Right lobe of liver (tissue), 6 donors: ENCODE measurements around the gene NAT14. TPM values are rescaled to one million over a fixed set of nuclear protein-coding genes. Genes with fewer than 3 reads are reported as not detected.
A peak's percentile ranks its signal among the peaks of the same experiment; 100 is the strongest.

Experiments used
- ATAC-seq, 4 donors: fragments of 200-7000 bp; cut with Tn5 transposase; one replicate each; pipeline ENCODE4 v1.9.1; 2020; ENCODE audit warnings: mild to moderate bottlenecking in 4 of 4, moderate library complexity in 4 of 4
- DNase-seq, 3 donors: peaks; one replicate each; pipeline ENCODE4 v3.0.0-alpha.2; 2020
- H3K27ac ChIP-seq, 3 donors: fragments of 200-600 bp; one replicate each; pipeline ENCODE4 v1.8.0; 2022
- H3K27me3 ChIP-seq, 2 donors: fragments of 200-600 bp; one replicate each; pipeline ENCODE4 v1.8.0; 2022
- H3K36me3 ChIP-seq, 4 donors: fragments of 200-600 bp; sonication (generic) in 1 of 4; one replicate each; pipeline versions ENCODE4 v1.5.1 to v1.8.0; 2017 to 2022; ENCODE audit warnings: control low read depth in 1 of 4
- H3K4me1 ChIP-seq, 4 donors: fragments of 200-600 bp; sonication (generic) in 1 of 4; one replicate each; pipeline versions ENCODE4 v1.5.1 to v1.8.0; 2017 to 2022; ENCODE audit warnings: control low read depth in 1 of 4
- H3K4me3 ChIP-seq, 3 donors: fragments of 200-600 bp; one replicate each; pipeline ENCODE4 v1.8.0; 2022
- H3K9me3 ChIP-seq, 4 donors: fragments of 200-600 bp; sonication (generic) in 1 of 4; one replicate each; pipeline versions ENCODE4 v1.5.1 to v1.8.0; 2017 to 2022; ENCODE audit warnings: control low read depth in 1 of 4
- POLR2A ChIP-seq: fragments of 450-650 bp; IDR thresholded peaks from one replicate; pipeline ENCODE4 v1.6.1; 2017; ENCODE audit warnings: antibody characterized with exemption, mild to moderate bottlenecking
- WGBS: methylation state at CpG from one replicate; pipeline ENCODE4 v1.1.6; 2018; ENCODE audit warnings: low coverage, low lambda C conversion rate; ENCODE audit not compliant: insufficient coverage; ENCODE audit errors: missing lambda C conversion rate; 5-methylcytosine and 5-hydroxymethylcytosine counted together
- intact Hi-C, 2 donors: fragments of 100-400 bp; cut with DNase I; formaldehyde crosslinking; loops; one replicate each; pipeline versions ENCODE4 v1.11.2 to v1.14.1; 2022
- total RNA-seq, 6 experiments: library from RNA; depleted of rRNA in 2 of 6; stranded (reverse); fragments of >200 nt in 2 of 6; fragmentation: NEBNext Ultra II Directional in 3 of 6; extraction: Animal tissue kit (Norgen Biotek cat#: 25700) in 3 of 6; gene quantifications; one replicate each; pipeline versions ENCODE4 v1.1.0 to v1.2.4, GENCODE V29; 2016 to 2023
- TF ChIP-seq, protein P1 (sequence below), 4 donors: fragments of 200-600 bp in 3 of 4; fragments of 450-650 bp in 1 of 4; IDR thresholded peaks; one replicate each; pipeline versions ENCODE4 v1.5.1 to v1.8.0; 2016 to 2022; ENCODE audit warnings: antibody characterized with exemption in 4 of 4, mild to moderate bottlenecking in 2 of 4
- donor health status: DM: no; HTN: yes; CAD: no.
- donor health status: DM: no; HTN: no; CAD: no.
- donor health status: DM: no; HTN: no; CAD: no.
- donor health status: DM: no; HTN: yes; CAD: no.
- donor health status: DM: no; HTN: yes; CAD: no.

Gene NAT14
- total RNA-seq, 6 experiments from 2014 or later: 2.5 to 6.0 (median 3.9) TPM

DNA sequence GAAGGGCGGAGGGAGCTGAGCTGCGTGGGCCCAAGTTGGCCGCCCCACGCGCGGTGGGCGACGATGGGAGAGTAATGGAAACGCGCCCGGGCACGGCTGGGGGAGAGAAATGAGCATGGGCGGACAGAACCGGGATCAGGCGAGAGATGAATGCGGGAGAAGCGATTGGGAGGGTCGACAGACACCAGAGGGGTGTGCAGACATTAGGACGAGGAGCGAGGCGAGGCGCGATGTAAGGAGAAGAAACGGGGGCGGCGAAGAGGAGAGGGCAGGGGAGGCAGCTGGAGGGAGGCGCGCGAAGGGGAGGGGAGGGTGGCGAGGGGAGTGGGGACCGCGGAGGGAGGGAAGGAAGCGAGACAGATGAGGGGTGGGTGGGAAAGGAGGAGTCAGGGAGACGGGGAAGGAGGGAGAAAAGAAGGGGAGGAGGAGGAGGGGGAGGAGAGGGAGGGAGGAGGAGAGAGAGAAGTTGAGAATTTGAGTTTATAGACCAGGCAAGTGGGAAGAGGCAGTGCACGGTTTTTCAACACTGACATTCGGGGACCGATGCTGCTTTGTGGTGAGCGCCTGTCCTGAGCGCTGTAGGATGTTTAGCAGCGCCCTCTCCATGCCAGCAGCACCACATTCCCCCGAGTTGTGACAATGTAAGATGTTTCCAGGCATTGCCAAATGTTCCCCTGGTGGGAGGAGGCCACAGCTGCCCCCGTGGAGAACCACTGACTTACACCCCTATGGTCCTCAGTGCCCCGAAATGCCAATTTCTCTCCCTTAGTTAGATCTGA, 41.8 kb upstream of the NAT14 start, which contains the start of gene SHISA7:
Gene SHISA7 (minus strand): TSS at position 256 of the 779 bp plus-strand sequence. CDS start 437 bp downstream, outside the sequence.
- no peak for TF ChIP-seq POLR2A
- TF ChIP-seq, protein P1, sequence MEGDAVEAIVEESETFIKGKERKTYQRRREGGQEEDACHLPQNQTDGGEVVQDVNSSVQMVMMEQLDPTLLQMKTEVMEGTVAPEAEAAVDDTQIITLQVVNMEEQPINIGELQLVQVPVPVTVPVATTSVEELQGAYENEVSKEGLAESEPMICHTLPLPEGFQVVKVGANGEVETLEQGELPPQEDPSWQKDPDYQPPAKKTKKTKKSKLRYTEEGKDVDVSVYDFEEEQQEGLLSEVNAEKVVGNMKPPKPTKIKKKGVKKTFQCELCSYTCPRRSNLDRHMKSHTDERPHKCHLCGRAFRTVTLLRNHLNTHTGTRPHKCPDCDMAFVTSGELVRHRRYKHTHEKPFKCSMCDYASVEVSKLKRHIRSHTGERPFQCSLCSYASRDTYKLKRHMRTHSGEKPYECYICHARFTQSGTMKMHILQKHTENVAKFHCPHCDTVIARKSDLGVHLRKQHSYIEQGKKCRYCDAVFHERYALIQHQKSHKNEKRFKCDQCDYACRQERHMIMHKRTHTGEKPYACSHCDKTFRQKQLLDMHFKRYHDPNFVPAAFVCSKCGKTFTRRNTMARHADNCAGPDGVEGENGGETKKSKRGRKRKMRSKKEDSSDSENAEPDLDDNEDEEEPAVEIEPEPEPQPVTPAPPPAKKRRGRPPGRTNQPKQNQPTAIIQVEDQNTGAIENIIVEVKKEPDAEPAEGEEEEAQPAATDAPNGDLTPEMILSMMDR (IDR thresholded peaks at IDR 0.05): no peak
- Histone ChIP-seq H3K27ac (no peak within 1 kb of the TSS), H3K4me1 (no peaks in the 10 kb centered on the region), H3K36me3 (no peaks in the 10 kb centered on the region), H3K4me3 (no peak within 1 kb of the TSS), H3K27me3 (peaks cover 0 to 10% of the 10 kb centered on the region in 2 donors), H3K9me3 (no peaks in the 10 kb centered on the region)
- 4% methylated on average over 39 of the region's 43 CpGs for WGBS
- no peak for ATAC-seq
- intact Hi-C loops: no loop called here
- peak in 1 of 3 donors; percentile 28 for DNase-seq

DNA sequence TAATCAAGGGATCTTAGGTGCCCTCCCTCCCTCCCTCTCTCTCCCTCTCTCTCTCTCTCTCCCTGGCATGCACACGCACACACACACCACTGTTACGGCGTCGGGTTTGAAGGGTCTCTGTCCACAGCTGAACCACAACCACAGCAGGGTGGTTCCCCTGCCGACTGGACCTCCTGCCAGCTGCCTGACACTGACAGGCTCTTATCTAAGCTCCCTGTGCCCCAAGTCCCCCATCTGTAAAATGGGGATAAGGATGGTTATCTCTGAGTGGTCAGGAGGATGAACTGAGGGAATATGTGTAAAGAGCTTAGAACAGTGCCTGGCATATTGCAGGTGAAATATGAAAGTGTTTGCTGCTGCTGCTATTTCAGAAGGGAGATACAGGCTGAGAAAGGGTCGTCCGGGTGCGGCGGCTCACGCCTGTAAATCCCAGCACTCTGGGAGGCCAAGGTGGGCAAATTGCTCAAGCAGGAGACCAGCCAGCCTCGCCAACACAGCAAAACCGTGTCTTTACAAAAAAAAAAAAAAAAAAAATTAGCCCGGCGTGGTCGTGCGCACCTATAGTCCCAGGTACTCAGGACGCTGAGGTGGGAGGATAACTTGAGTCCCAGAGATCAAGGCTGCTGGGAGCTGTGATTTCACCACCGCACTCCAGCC, 41.0 kb upstream of the NAT14 start:
- H3K27me3 ChIP-seq: peaks cover 0 to 10% of the 10 kb centered on the region in 2 donors

DNA sequence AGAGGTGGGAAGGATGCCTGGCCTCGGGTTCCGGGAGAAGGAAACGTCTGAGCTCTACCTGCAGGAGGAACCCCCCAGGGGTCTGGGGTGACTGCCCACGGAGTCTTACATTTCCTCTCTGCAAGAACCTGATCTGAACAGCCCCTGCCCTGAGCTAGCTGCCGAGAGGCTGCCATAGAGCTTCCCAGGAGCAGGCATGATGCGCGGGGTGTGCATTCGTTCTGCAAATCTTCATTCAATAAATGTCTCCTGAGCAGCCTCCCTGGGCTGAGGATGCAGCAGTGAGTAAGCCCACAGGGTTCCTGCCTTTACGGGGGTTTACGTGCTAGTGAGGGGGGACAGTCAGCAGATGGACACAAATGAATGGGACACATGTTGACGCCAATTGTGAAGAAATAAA, 40.3 kb upstream of the NAT14 start:
- no peak for TF ChIP-seq POLR2A
- TF ChIP-seq, protein P1 (IDR thresholded peaks at IDR 0.05): no peak
- peaks cover 0 to 10% of the 10 kb centered on the region in 2 donors for H3K27me3 ChIP-seq
- no peak overlapping the region for H3K4me3 ChIP-seq
- ATAC-seq: no peak
- DNase-seq: peak in 1 of 3 donors; percentile 33
- no peaks in the 10 kb centered on the region for H3K4me1 ChIP-seq
- intact Hi-C loops: no loop called here
- H3K9me3 ChIP-seq: no peaks in the 10 kb centered on the region
- no peak overlapping the region for H3K27ac ChIP-seq
- WGBS: 24% methylated on average over 7 of the region's 11 CpGs
- H3K36me3 ChIP-seq: no peaks in the 10 kb centered on the region

More for the DNA sequence above, 41.0 kb upstream of the NAT14 start:
- H3K4me3 ChIP-seq: no peak overlapping the region
- H3K9me3 ChIP-seq: no peaks in the 10 kb centered on the region
- WGBS: 25% methylated on average over 18 of the region's 18 CpGs
- no peaks in the 10 kb centered on the region for H3K36me3 ChIP-seq
- no peaks in the 10 kb centered on the region for H3K4me1 ChIP-seq
- H3K27ac ChIP-seq: no peak overlapping the region
- no peak for DNase-seq
- no peak for TF ChIP-seq POLR2A
- TF ChIP-seq, protein P1 (IDR thresholded peaks at IDR 0.05): no peak
- intact Hi-C loops: no loop called here
- ATAC-seq: no peak

DNA sequence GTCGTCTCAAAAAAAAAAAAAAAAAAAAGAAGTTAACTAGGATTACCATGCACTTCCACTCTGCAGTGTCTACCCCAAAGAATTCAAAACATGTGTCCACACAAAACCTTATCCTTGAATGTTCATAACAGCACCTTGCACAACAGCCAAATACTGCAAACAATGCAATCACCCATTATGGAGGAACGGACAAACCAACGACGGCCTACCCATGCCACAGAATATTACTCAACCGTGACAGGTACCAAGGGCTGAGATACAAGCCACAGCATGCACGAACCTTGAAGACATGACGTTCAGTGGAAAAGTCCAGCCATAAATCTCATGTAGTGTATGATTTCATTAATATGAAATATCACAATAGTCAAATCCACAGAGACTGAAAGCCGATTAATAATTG, 38.9 kb upstream of the NAT14 start:
- WGBS: 48% methylated on average over 8 of the region's 8 CpGs
- no peak for DNase-seq
- H3K4me1 ChIP-seq: no peaks in the 10 kb centered on the region
- TF ChIP-seq, protein P1 (IDR thresholded peaks at IDR 0.05): no peak
- no peak for TF ChIP-seq POLR2A
- no peaks in the 10 kb centered on the region for H3K27me3 ChIP-seq
- no peaks in the 10 kb centered on the region for H3K36me3 ChIP-seq
- no peak for ATAC-seq
- no peak overlapping the region for H3K4me3 ChIP-seq
- intact Hi-C loops: no loop called here
- no peaks in the 10 kb centered on the region for H3K9me3 ChIP-seq
- no peak overlapping the region for H3K27ac ChIP-seq
